ENCODE data around the gene SMIM38.
A peak's percentile ranks its signal among the peaks of the same experiment; 100 is the strongest.
"Not testable (repeated sequence)": the region's sequence is repeated elsewhere in the genome, so short reads cannot be mapped to it uniquely, and the experiment has no call there.

Gene SMIM38

DNA sequence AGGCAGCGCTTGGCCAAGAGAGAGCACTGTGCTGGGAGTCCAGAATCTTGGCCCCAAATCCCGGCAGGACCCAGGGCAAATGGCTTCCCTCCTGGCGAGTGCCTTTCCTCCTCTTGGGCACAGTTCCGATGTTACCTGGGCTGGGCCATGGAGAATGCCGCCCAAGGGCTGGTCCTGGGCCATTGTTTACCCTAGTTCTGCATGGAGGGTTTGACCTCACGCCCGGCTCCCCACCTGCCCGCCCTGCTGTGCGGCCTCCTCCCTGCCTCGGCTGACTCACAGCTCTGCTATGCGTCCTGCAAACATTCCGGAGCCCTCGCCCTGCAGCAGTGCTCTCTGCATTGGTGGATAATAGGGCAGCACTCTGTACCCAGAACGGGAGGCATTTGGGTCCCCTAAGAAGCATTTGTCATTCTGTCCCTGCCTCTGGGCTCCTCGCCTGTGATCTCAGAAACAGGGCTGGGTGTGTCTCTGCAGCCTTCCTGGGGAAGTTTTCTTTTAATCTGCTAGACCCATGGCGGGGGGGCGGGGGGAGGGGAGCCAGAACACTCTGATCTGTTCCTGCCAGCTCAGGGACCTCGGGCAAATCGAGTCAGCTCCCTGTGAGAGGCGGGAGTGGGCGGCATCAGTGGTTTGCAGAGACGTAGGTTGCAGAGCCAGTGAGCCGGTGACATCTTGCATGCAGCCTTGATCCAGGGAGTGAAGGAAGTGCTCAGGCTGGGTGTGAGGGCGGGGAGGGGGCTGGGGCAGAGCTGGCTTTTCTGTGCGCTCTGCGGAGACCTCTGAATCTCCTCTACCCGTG lies 32.9 kb upstream of the SMIM38 start:
- DNase-seq = no peak

DNA sequence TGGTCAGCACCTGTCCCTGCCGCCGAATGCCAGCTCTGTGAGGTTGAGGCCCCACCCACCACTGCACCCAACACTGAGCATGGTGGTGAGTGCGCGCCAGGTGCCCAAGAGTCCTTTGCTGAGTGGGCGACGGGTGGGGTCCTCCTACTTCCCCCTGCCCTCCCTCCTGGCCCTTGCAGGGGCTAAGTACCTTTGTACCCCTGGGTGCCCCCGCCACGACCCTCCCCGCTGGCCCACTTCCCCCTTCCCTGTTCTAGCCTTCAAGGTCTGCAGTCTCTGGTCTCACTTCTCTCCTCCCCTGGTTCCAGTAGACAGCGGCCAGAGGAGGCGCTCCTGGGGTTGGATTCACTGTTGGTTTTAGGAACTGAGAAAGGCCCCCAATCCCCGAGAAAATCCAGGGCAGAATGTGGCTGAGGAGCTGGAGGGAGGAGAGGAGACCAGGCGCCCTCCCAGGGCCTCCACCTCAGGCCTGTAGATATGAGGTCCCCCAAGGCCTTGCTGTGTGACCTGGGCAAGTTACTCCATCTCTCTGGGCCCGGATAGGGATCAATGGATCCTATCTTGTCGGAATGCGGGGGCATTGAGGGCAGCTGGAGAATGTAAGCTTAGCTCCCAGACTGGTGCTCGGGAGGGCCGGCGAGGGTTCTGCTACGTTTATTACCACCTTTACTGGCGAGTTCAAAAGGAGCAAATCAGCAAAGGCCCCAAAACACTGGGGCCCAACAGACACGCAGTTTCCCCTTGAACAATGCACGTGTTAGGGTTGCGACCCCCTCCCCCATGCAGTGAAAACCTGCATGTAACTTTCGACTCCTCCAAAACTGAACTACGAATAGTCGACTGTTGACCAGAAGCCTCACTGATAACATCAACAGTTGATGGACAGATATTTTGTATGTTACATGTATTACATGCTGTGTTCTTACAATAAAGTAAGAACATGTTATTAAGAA lies 31.9 kb upstream of the SMIM38 start:
- DNase-seq = no peak

DNA sequence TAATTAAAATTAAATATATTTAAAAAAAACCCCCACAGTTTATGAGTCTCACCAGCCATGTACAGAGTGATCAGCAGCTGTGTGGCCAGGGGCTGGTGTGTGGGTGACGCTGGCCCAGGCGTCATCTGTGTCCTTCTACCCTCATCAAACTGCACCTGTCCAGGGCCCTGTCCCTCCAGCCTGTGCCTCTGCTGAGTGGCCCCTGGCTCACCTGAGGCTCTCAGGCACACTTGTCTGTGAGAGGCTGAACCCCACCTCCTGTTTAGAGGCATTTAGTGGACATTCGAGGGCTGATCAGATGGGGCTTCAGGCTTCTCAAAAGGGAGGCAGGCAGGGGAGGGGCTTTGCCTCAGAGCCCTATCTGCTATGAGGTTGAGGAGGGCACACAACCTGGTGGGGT lies 29.9 kb upstream of the SMIM38 start:
- DNase-seq = no peak

DNA sequence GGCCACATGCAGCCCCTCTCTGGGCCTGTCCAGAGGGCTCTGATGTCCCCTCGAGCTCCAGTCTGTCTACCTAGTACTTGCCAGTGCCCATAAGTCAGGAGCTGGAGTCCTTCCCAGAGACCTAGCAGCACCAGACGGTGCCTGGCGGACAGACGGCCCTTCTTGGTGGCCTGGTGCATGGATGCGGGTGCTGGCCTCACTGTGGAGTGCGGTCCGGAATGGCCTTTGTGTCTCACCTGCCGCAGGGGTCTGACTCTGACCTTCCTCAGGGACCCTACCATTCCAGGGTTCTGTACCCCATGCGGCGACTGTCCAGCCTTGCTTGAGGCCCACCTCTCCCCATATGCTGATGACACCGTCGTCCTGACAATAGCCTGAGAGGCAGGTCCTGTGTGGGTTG lies 29.4 kb upstream of the SMIM38 start:
- DNase-seq = no peak

DNA sequence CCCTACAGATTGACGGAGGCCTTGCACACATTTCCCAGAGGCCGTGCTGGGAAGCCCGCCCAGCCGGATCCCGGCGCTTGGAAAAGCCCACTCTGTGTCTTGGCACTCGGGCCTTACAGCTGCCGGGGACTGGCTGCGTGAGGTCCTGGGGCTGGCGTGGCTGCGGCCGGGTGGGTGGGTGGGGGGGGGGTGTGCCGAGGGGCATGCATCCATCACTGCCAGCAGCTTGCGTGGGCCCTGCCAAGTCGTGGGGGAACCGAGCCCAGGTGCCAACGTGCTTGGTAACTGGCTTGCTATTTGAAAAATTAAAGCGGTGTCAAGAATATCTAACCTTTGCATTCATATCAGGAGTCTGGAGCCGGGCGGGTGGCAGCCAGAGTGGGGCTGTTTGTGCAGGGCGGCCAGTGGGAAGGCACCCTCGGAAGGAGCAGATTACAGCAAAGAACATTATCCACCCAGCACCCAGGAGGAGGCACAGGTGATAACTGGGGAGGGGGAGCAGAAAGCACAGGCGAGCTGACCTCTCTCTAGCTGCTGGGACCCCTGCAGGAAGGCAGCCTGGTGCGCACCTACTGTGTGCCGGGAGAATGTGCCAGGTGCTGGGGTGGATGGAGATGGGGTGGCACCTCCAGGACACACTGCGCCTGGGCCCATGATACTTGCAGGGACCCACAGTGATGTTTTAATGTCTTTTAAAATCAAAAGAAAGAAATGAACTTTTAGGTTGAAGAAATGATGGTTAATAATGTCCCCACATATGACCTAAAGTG lies 28.5 kb upstream of the SMIM38 start:
- DNase-seq = no peak

DNA sequence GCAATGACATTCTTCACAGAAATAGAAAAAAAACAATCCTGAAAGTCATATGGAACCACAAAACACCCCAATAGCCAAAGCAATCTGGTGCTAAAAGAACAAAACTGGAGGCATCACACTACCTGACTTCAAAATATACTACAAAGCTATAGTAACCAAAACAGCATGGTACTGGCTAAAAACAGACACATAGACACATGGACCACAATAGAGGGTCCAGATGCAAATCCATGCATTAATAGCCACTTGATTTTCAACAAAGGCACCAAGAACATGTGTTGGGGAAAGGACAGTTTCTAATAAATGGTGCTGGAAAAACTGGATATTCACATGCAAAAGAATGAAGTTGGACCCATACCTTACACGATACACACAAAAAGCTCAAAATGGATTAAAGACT lies 27.9 kb upstream of the SMIM38 start:
- DNase-seq = no peak

DNA sequence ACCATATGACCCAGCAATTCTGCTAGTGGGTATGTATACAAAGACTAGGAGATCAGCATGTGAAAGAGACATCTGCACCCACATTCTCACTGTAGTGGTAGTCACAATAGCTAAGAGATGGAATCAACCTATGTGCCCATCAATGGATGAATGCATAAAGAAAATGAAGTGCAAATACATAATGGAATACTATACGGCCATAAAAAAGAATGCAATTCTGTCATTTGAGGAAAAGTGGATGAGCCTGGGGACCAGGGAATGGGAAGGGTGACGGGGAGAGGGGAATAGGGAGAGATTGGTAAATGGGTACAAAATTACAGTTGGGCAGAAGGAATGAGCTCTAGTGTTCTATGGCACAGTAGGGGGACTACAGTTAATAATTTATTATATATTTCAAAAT lies 26.7 kb upstream of the SMIM38 start:
- DNase-seq = no peak

DNA sequence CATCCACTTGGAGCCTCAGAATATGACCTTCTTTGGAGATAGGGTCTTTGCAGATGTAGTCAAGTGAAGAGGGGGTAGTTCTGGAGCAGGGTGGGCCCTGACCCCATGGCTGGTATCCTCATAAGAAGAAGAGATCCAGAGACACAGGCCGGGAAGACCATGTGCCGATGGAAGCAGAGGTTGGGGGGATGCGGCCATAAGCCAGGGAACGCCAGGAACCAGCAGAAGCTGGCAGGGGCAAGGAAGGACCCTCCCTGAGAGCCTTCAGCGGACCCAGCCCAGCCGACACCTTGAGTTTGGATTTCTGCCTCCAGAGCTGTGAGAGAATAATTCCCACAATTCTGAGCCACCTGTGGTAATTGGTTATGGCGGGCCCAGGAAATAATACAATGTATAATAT lies 26.1 kb upstream of the SMIM38 start:
- DNase-seq = no peak

DNA sequence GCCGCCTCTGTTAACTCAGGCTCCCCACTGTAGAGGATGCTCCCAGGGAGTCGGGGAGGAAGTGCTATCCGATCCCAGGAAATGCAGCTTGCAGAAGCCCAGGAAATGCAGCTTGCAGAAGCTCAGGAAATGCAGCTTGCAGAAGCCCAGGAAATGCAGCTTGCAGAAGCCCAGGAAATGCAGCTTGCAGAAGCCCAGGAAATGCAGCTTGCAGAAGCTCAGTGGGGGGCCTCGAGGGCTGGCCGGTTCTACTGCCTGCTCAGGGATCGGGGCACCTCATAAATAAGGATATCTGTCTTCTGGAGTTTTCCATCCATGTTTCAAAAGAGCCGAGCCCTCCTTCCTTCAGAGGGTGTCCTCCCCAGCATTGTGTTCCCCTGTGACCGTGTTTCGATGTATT lies 25.1 kb upstream of the SMIM38 start:
- no peak for DNase-seq

DNA sequence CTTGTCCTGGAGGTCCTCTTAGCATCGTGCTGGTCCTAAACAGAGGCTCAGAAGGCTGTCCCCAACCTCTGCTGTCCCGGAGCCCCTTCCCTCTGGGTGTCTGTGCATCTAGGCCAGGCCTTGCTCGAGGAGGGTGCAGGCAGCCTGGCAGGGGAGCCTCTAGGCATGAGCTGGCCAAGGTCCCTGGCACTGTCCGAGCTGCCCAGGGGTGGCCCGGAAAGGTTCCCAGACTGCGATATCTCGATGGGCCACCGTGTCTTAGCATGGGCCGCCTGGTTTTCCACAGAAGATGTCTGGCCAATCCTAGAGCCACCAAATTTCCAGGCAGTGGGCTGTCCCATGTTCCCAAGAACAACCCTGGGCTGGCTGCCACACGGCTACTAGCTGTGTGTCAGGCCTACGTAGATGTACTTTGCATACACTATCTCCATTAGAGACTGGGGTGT lies 24.6 kb upstream of the SMIM38 start:
- DNase-seq = no peak

DNA sequence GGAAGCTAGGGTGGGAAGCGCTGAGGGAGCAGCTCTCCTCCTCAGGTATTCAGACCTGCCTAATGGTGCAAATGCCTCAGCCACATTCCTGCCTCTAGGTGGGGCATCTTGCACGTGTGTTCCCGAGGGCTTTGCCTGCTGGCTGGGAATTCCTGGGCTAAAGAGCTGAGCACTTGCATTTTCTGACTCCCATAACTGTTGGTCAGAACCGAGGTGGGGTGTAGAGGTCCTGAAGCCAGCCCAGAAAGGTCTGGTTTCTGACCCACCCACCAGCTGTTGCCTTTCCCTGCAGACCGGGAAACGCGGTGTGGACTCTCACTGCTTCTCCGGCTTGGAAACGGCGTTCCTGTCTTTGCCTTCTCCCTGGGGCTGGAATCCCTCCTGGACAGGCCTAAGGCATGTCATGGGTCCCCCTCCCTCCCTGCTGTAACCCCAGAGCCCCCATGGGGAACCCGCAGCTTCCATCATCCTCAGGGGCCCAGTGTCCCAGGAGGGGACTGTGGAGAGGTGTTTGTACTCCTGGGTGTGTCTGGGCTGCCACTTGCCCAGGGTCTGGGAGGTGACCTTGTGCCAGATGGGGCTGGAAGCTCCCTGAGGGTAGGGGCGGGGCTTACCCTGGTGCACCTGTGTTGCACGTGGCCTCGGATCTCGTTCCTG lies 24.0 kb upstream of the SMIM38 start:
- peak; percentile 64 for DNase-seq

DNA sequence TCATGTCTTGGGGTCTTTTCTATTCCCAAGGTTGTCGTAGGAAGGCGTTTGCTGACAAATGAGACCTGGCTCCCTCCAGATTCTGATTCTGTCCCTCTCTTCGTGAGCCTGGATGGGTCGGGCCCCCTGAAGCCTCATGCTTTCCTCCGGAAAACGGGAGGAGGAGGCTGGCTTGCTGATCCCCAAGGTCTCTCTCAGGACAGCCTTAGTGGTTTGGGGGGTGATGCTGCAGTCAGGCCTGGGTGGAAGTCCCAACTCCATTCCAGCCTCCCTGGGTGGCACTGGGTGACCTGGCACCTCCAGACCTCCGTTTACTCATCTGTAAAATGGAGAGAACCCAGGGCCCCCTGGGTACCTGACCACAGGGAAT lies 23.4 kb upstream of the SMIM38 start:
- DNase-seq = no peak

DNA sequence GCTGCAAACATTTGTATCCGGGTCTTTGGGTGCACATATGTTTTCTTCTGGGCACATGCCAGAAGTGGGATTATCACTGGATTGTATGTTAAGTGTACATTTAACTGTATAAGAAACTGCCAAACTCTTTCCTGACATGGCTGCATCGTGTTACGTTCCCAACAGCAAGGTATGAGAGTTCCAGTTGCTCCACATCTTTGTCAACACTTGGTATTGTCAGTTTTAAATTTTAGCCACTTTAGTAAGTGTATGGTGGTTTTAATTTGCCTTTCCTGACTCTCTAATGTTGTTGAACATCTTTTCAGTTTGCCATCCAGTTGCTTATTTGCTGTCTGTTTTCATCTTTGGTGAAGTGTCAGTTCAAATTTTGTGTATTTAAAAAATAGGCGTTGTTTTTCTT lies 22.5 kb upstream of the SMIM38 start:
- no peak for DNase-seq

DNA sequence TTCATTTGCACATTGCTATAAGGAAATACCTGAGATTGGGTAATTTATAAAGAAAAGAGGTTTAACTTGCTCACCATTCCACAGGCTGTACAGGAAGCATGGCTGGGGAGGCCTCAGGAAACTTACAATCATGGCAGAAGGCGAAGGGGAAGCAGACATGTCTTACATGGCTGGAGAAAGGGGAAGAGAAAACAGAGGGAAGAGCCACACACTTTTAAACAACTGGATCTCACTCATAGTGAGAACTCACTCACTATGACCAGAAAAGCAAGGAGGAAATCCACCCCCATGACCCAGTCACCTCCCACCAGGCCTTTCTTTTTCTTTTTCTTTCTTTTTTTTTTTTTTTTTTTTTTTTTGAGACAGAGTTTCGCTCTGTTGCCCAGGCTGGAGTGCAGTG lies 21.6 kb upstream of the SMIM38 start:
- not testable (repeated sequence) for DNase-seq

DNA sequence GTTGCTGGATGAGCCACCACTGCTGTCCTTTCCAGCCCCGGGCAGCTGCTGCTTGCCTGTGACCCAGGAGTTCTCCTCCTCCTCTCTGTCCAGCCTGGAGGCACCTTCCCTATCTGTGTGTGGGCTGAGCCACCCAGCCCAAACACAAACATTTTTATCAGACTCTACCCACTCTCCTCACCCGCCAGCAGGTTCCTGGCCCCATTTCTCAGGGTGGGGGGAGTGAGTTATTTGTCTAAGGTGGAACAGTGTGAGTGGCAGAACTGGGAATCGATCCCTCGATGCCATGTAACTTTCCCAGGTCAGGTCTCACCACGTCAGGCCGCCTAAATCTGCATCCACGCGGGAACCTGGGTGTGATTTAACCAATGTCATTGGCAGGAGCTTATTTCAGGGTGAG lies 20.8 kb upstream of the SMIM38 start:
- no peak for DNase-seq

DNA sequence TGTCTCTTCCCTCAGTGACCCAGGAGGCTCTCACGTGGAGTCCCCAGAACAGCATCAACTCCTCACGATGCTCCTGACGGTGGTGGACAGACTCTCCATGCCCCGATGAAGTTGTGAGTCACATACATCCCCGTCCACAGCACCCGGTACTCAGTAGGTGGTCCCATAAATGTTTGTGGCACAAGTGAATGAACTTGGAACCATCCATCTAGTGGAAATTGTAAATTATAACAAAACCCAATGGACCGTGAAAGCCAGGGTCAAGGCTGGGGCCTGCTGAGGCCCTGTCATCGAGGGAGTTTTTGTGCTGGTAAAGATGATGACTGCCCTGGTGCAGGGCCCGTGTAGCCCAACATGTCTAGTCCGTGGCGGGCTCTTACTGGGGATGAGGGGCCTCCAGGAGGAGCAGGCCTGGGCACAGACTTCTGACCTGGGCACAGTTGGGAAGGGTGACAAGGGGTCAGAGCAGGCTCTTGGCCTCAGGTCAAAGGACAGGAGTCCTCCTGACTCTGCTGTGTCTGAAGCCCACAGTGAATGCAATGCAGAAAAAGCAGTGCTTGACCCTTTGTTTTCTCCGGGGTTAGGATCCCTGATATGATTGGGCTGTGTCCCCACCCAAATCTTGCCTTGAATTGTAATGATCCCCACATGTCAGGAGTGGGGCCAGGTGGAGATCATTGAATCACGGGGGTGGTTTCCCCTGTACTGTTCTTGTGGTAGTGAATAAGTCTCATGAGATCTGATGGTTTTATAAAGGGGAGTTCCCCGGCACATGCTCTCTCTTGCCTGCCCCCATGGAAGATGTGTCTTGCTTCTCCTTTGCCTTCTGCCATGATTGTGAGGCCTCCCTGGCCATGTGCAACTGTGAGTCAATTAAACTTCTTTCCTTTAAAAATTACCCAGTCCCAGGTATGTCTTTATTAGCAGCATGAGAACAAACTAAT lies 20.0 kb upstream of the SMIM38 start:
- no peak for DNase-seq

DNA sequence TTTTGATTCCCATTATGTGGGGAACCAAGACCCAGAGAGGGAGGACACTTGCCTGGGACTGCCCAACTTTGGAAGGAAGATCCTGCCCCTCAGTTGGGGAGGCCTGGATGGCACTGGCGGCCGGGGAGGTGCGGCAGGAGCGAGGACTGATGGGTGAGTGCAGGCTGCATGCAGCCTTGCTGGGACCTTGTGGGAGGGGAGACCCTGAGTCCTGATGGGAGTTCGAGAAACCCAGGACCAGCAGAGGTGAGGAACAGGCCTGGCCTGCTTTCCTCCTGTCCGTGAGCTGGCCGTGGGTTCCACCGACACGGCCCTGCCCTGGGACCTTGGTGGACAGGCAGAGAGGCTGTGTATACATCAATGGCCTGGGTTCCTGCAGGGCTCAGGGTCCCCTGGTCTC lies 19.3 kb upstream of the SMIM38 start:
- DNase-seq = no peak

DNA sequence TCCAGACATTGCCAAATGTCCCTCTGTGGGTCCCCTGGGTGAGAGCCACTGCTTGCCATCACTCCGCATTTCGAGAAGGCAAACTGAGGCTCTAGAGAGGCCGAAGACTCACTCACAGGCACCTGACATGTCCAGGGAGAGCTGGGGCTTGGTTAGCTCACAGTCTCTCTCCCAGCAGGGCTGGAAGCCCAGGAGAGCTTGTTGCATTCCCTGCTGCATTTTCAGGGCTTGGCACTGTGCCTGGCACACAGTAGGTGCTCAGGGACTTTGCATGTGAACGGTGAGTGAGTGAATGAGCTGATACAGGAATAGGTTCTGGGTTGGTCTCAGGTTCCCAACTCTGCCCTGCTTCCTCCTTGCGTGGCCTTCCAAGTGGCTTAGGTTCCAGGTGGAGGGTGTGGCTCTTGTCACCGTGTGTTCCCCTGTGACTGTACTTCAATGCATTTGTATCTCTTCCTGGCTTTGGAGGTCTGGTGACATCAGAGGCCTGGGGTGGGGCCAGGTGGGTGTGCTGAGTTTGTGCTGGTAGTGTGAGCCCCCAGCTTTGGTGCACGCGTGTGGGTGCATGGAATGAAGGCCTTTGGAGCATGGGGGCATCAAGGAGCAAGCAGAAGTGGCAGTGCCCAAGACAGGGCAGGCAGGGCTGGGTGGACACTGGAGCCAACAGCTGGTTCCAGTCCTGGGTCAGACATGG lies 18.4 kb upstream of the SMIM38 start:
- DNase-seq = no peak

DNA sequence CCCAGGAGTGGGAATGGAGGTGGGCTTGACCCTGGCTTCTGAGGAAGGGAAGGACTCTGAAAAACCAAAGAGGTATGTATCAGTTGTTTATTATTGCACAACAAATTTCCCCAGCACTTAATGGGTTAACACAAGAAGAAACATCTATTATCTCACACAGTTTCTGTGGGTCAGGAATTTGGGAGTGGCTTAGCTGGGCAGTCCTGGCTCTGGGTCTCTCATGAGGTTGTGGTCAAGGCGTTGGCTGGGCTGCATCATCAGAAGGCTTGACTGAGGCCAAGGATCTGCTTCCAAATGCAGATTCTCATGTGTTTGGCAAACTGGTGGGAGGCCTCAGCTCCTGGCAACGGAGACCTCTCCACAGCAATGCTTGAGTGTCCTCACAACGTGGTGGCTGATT lies 17.5 kb upstream of the SMIM38 start:
- no peak for DNase-seq

DNA sequence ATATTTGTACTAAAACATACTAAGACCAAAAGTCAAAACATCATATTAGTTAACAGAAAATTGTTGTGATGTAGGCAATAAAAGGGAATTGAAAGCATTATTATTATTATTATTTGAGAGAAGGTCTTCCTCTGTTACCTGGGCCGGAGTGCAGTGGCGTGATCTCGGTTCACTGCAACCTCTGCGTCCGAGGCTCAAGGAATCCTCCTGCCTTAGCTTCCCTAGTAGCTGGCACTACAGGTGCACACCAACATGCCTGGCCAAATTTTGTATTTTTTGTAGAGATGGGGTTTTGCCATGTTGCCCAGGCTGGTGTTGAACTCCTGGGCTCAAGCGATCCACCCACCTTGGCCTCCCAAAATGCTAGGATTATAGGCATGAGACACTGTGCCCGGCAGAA lies 15.6 kb upstream of the SMIM38 start:
- DNase-seq = not testable (repeated sequence)

DNA sequence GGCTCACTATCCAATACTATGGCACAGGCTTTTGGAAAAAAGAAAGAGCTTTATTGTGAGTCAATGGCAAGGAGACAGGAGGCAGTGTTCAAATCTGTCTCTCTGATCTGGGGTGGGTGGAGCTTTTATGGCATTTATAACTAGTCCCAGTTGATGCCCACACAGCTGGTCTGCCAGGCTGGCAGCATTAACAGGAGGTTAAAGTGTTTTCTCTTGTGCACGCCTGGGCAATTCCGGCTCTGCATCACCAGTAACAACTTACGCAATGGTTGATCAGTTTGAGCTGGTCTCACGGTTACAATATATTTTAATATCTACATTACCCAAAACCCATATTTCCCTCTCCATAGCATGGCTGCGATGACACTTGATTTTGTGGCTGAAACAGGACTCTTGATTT lies 15.1 kb upstream of the SMIM38 start:
- DNase-seq = no peak
